Measurements from ENCODE around the gene LRRC26. TPM values are rescaled to one million over a fixed set of nuclear protein-coding genes. Genes with fewer than 3 reads are reported as not detected.

The LRRC26 gene
- polyA plus RNA-seq, 1 donor: 12.0 TPM

DNA sequence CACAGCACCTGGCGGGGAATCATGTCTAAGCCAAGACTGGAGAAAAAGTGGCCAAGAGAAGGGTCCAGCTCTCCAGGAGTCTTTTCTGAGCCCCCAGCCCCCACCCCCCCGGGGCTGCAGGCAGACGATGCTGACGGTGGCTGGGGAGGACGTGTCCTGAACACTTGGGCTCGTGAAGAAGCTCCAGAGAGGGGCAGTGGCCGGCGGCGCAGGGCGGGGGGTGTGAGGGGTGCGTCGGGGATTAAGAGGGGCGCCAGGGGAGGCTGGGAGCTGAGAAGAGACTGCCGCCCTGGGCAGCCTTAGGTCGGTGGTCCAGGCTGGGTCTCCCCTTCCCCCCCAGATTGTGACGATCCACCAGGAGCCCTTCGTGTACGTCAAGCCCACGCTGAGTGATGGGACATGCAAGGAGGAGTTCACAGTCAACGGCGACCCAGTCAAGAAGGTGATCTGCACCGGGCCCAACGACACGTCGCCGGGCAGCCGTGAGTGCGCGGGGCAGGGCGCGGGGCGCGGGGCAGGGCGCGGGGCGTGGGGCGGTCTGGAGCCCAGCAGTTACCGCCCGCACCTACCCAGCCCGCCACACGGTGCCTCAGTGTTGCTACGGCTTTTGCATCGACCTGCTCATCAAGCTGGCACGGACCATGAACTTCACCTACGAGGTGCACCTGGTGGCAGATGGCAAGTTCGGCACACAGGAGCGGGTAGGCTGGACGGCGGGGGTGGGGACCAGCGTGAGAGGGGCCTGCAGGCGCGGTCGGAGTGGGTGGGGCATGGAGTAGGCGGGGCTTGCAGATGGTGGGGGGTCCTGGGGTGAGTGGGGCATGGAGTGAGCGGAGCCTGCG, 8.9 kb downstream of the LRRC26 start:
- DNase-seq: no peak
- H3K27ac ChIP-seq (ENCODE audit: low read length): no peak overlapping the region
- no CpG with 5 or more reads among the region's 56 CpGs for WGBS (ENCODE audit: insufficient coverage, low lambda C conversion rate)
- no peaks in the 10 kb centered on the region for H3K36me3 ChIP-seq (ENCODE audit: control insufficient read depth, insufficient read depth, low read length)
- H3K4me1 ChIP-seq (ENCODE audit: control insufficient read depth, insufficient read depth, low read length): peaks cover 7% of the 10 kb centered on the region
- no peak overlapping the region for H3K4me3 ChIP-seq (ENCODE audit: low read length)
- peaks cover 96% of the 10 kb centered on the region for H3K27me3 ChIP-seq (ENCODE audit: control insufficient read depth, insufficient read depth, low read length)
- H3K9me3 ChIP-seq (ENCODE audit: control insufficient read depth, low read depth, low read length): peaks cover 25% of the 10 kb centered on the region

DNA sequence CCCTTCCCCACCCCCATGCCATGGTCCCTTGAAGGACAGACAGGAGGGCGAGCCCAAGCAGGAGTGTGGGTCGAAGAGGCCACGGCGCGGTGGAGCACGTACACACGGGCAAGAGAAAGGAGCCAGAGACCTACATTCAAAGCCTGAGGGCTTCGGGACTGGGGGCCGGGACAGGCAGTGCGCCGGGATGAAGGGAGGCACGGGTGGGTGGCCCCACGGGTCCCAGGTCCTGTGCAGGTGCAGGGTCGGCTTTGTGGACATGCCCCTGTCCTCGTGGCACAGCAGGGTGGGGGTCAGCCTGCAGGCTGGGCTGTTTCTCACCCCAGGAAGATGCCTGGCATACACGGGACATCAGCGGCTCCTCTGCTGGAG, 9.8 kb downstream of the LRRC26 start:
- WGBS (ENCODE audit: insufficient coverage, low lambda C conversion rate): no CpG with 5 or more reads among the region's 17 CpGs
- Histone ChIP-seq H3K27me3 (ENCODE audit: control insufficient read depth, insufficient read depth, low read length) (peaks cover 96% of the 10 kb centered on the region), H3K27ac (ENCODE audit: low read length) (no peak overlapping the region), H3K4me1 (ENCODE audit: control insufficient read depth, insufficient read depth, low read length) (peaks cover 7% of the 10 kb centered on the region), H3K36me3 (ENCODE audit: control insufficient read depth, insufficient read depth, low read length) (no peaks in the 10 kb centered on the region), H3K9me3 (ENCODE audit: control insufficient read depth, low read depth, low read length) (peaks cover 21% of the 10 kb centered on the region), H3K4me3 (ENCODE audit: low read length) (no peak overlapping the region)
- no peak for DNase-seq

DNA sequence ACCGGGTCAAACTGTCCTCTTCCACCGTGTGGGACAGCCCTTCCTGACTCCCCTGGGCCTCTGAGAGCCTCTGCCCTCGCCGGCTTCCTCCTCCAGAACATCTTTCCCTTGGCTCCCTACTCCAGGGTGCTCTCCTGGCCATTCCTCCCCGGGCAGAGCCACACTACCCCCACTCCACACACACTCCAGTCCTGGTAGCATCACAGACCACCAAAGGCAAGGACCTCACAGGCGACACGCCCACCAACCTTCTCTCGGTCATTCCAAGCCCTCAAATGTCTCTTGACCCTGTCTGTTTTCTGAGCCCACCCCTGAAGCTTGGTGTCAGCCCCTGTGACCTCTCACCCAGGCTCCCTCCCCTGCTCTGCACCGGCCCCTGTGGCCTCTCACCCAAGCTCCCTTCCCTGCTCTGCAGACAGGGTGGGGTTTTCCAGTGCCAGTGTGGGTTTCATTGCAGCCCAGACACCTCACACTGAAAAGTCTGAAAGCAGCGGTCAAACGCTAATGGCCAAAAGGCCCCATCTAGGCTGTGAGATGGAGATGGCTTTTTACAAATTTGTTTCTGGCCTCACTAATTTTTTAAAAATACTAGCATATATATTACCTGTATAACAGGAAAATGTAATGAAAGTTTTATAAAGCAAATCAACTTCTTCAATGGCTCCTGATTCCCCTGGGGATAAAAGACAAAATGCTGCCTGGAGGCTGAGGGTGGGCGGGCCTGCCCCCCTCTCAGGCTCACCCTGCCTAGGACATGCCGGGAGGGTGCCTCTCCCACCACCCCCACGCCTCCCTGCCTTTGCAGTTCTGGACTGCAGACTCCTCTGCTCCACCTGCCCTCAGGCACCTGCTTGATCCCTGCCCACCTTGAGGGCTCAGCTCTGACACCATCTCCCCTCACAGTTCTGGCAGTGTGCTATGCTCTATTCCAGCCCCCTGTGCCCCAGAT, 10.5 kb downstream of the LRRC26 start:
- H3K4me3 ChIP-seq (ENCODE audit: low read length): no peak overlapping the region
- DNase-seq: no peak
- H3K27ac ChIP-seq (ENCODE audit: low read length): no peak overlapping the region
- peaks cover 90% of the 10 kb centered on the region for H3K27me3 ChIP-seq (ENCODE audit: control insufficient read depth, insufficient read depth, low read length)
- WGBS (ENCODE audit: insufficient coverage, low lambda C conversion rate): 52% methylated on average over 3 of the region's 14 CpGs
- no peaks in the 10 kb centered on the region for H3K36me3 ChIP-seq (ENCODE audit: control insufficient read depth, insufficient read depth, low read length)
- peaks cover 7% of the 10 kb centered on the region for H3K4me1 ChIP-seq (ENCODE audit: control insufficient read depth, insufficient read depth, low read length)
- peaks cover 15% of the 10 kb centered on the region for H3K9me3 ChIP-seq (ENCODE audit: control insufficient read depth, low read depth, low read length)

DNA sequence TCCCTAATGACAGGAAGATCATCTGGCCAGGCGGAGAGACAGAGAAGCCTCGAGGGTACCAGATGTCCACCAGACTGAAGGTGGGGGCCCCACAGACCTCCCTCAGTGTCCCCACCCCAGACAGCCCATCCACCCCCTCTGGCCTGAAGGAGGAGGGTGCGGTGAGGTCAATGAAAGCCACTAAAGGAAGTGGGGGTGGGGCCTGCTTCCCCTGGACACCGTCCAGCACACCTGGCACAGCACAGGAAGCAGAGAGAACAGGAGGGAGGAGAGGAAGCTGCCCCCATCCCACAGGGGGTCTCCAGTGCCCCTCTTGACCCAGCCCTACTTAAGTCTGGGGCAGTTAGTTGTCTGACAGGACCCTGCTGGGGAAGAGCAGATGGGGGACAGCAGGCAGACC, 11.2 kb downstream of the LRRC26 start:
- DNase-seq: no peak
- Histone ChIP-seq H3K9me3 (ENCODE audit: control insufficient read depth, low read depth, low read length) (peaks cover 11% of the 10 kb centered on the region), H3K36me3 (ENCODE audit: control insufficient read depth, insufficient read depth, low read length) (no peaks in the 10 kb centered on the region), H3K4me1 (ENCODE audit: control insufficient read depth, insufficient read depth, low read length) (peaks cover 7% of the 10 kb centered on the region), H3K27me3 (ENCODE audit: control insufficient read depth, insufficient read depth, low read length) (peaks cover 82% of the 10 kb centered on the region), H3K27ac (ENCODE audit: low read length) (no peak overlapping the region), H3K4me3 (ENCODE audit: low read length) (no peak overlapping the region)
- no CpG with 5 or more reads among the region's 4 CpGs for WGBS (ENCODE audit: insufficient coverage, low lambda C conversion rate)

DNA sequence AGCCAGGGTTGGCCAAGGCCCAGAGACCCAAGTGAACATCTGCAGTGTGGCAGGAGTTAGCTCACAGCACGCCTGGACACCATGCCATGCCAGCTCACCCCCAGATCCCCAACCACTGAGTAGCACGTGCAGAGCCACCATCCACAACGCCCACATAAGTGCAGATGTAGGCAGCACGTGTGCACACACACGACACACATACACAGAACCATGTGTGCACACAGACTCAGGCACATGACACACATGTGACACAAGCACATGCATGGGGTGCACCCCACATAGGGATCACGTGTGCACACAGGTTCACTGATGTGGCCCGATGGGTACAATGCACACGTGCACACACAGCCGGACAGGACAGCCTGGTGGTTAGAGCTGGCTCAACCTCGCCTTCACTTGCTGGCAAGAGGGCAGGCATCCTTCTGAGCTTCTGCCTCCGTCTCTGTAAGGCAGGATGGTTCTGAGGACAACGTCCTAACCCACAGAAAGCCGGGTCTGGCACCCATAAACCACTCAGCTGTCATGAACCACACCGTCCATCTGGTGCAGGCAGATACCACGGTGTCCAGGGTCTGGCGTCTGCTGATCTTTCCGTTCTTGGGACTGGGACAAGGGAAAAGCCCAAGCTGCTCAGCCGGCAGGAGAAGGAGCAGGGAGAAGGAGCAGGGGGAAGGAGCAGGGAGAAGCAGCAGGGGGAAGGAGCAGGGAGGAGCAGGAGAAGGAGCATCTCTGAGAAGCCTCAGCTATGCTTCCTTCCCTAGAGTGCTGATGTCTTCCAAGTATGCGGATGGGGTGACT, 12.0 kb downstream of the LRRC26 start:
- no peaks in the 10 kb centered on the region for H3K36me3 ChIP-seq (ENCODE audit: control insufficient read depth, insufficient read depth, low read length)
- peaks cover 74% of the 10 kb centered on the region for H3K27me3 ChIP-seq (ENCODE audit: control insufficient read depth, insufficient read depth, low read length)
- H3K9me3 ChIP-seq (ENCODE audit: control insufficient read depth, low read depth, low read length): peaks cover 10% of the 10 kb centered on the region
- DNase-seq: no peak
- peaks cover 4% of the 10 kb centered on the region for H3K4me1 ChIP-seq (ENCODE audit: control insufficient read depth, insufficient read depth, low read length)
- H3K27ac ChIP-seq (ENCODE audit: low read length): no peak overlapping the region
- no CpG with 5 or more reads among the region's 19 CpGs for WGBS (ENCODE audit: insufficient coverage, low lambda C conversion rate)
- no peak overlapping the region for H3K4me3 ChIP-seq (ENCODE audit: low read length)

DNA sequence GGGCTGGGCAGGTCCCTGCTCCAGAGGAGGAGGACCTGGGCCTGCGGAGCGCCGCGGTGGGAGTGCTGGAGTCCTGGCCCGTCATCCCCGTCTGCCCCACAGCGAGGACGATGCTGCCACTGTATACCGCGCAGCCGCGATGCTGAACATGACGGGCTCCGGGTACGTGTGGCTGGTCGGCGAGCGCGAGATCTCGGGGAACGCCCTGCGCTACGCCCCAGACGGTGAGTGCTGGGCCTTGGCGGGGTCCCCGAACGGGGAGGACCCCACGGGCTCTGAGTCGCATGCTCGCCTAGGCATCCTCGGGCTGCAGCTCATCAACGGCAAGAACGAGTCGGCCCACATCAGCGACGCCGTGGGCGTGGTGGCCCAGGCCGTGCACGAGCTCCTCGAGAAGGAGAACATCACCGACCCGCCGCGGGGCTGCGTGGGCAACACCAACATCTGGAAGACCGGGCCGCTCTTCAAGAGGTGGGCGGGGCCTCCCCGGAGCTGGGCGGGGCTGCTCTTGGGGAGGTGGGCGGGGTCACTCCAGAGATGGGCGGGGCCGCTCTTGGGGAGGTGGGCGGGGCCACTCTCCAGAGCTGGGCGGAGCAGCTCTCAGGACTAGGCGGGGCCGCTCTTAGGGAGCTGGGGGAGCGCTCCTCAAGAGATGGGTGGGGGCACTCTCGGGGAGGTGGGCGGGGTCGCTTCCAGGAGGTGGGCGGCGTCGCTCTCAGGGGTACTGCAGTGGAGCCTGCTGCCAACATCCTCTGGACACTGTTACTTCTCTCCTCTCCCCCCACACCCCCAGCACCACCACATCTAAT, 13.1 kb downstream of the LRRC26 start:
- no peak overlapping the region for H3K4me3 ChIP-seq (ENCODE audit: low read length)
- peaks cover 10% of the 10 kb centered on the region for H3K9me3 ChIP-seq (ENCODE audit: control insufficient read depth, low read depth, low read length)
- no peaks in the 10 kb centered on the region for H3K36me3 ChIP-seq (ENCODE audit: control insufficient read depth, insufficient read depth, low read length)
- H3K27me3 ChIP-seq (ENCODE audit: control insufficient read depth, insufficient read depth, low read length): peaks cover 64% of the 10 kb centered on the region
- H3K27ac ChIP-seq (ENCODE audit: low read length): no peak overlapping the region
- no peak for DNase-seq
- H3K4me1 ChIP-seq (ENCODE audit: control insufficient read depth, insufficient read depth, low read length): no peaks in the 10 kb centered on the region
- no CpG with 5 or more reads among the region's 65 CpGs for WGBS (ENCODE audit: insufficient coverage, low lambda C conversion rate)

DNA sequence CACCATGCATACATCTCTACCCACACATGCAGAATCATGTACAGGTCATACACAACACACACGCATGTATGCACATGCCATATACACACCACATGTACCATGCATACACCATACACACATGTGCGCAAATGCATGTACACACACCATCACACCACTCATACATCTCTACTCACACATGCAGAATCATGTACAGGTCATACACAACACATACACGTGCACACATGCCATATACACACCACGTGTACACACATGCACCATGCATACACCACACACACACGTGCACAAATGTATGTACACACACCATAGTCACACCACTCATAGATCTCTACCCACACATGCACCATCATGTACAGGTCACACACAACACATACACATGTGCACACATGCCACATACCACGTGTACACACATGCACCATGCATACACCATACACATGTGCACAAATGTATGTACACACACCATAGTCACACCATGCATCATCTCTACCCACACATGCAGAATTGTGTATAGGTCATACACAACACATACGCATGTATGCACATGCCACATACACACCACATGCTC, 16.9 kb downstream of the LRRC26 start:
- H3K4me3 ChIP-seq (ENCODE audit: low read length): no peak overlapping the region
- WGBS (ENCODE audit: insufficient coverage, low lambda C conversion rate): 100% methylated on average over 2 of the region's 7 CpGs

DNA sequence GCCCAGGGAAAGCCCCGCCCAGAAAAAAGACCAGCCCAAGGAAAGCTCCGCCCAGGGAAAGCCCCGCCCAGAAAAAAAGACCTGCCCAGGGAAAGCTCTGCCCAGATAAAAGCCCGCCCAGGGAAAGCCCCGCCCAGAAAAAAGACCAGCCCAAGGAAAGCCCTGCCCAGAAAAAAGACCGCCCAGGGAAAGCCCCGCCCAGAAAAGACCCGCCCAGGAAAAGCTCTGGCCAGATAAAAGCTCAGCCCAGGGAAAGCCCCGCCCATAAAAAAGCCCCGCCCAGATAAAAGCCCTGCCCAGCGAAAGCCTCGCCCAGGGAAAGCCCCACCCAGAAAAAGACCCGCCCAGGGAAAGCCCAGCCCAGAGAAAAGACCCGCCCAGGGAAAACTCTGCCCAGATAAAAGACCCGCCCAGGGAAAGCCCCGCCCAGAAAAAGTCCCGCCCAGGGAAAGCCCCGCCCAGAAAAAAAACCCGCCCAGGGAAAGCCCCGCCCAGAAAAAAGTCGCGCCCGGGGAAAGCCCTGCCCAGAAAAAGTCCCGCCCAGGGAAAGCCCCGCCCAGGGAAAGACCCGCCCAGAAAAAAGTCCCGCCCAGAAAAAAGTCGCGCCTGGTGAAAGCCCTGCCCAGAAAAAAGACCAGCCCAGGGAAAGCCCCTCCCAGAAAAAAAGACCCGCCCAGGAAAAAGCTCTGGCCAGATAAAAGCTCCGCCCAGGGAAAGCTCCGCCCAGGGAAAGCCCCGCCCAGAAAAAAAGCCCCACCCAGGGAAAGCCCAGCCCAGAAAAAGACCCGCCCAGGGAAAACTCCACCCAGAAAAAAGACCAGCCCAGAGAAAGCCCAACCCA, 19.0 kb downstream of the LRRC26 start:
- Histone ChIP-seq H3K27ac (ENCODE audit: low read length) (no peak overlapping the region), H3K9me3 (ENCODE audit: control insufficient read depth, low read depth, low read length) (peaks cover 13% of the 10 kb centered on the region), H3K4me3 (ENCODE audit: low read length) (no peak overlapping the region), H3K36me3 (ENCODE audit: control insufficient read depth, insufficient read depth, low read length) (no peaks in the 10 kb centered on the region), H3K27me3 (ENCODE audit: control insufficient read depth, insufficient read depth, low read length) (peaks cover 41% of the 10 kb centered on the region), H3K4me1 (ENCODE audit: control insufficient read depth, insufficient read depth, low read length) (no peaks in the 10 kb centered on the region)
- 40% methylated on average over 2 of the region's 34 CpGs for WGBS (ENCODE audit: insufficient coverage, low lambda C conversion rate)
- peak in 1 of 2 donors; percentile 28 for DNase-seq

More for the DNA sequence above, 16.9 kb downstream of the LRRC26 start:
- H3K9me3 ChIP-seq (ENCODE audit: control insufficient read depth, low read depth, low read length): peaks cover 22% of the 10 kb centered on the region
- H3K36me3 ChIP-seq (ENCODE audit: control insufficient read depth, insufficient read depth, low read length): no peaks in the 10 kb centered on the region
- H3K27ac ChIP-seq (ENCODE audit: low read length): no peak overlapping the region
- H3K27me3 ChIP-seq (ENCODE audit: control insufficient read depth, insufficient read depth, low read length): peaks cover 46% of the 10 kb centered on the region
- H3K4me1 ChIP-seq (ENCODE audit: control insufficient read depth, insufficient read depth, low read length): no peaks in the 10 kb centered on the region
- no peak for DNase-seq
